GM19238 (cell line): ENCODE data around the gene SCIN.
"Not testable (repeated sequence)": the region's sequence is repeated elsewhere in the genome, so short reads cannot be mapped to it uniquely, and the experiment has no call there.

Source experiments
- DNase-seq: peaks from one replicate; pipeline ENCODE4 v3.0.0; 2011; ENCODE audit warnings: low spot score; ENCODE audit not compliant: insufficient read length

SCIN gene

DNA sequence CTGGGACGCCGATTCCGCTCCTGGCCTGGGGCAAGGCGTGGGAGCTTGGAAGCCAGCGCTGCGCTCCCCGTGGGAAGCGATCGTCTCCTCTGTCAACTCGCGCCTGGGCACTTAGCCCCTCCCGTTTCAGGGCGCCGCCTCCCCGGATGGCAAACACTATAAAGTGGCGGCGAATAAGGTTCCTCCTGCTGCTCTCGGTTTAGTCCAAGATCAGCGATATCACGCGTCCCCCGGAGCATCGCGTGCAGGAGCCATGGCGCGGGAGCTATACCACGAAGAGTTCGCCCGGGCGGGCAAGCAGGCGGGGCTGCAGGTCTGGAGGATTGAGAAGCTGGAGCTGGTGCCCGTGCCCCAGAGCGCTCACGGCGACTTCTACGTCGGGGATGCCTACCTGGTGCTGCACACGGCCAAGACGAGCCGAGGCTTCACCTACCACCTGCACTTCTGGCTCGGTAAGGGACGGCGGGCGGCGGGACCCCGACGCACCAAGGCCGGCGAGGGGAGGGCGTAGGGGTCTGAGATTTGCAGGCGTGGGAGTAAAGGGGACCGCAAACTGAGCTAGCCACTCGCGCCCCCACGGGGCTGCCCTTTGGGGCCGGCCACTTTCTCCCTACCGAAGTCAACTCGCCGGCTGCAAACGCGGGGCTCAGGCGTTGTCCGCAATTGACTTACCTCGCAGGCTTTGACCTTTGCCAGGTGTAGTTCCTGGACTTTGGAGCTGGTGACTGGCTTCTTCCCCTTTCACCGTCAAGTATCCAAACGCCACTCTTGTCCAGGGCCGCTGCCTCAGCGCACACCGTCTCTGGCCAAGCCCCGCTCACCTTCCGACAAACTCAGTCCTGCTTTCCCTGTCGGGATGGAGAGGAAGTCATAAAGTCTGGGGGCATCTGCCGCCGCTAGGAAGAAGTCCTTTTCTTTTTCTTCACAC lies at the start of gene SCIN:
Gene SCIN (plus strand): TSS at position 187 of the 928 bp plus-strand sequence. CDS start 67 bp downstream, at position 254.
- peak; percentile 6 for DNase-seq

DNA sequence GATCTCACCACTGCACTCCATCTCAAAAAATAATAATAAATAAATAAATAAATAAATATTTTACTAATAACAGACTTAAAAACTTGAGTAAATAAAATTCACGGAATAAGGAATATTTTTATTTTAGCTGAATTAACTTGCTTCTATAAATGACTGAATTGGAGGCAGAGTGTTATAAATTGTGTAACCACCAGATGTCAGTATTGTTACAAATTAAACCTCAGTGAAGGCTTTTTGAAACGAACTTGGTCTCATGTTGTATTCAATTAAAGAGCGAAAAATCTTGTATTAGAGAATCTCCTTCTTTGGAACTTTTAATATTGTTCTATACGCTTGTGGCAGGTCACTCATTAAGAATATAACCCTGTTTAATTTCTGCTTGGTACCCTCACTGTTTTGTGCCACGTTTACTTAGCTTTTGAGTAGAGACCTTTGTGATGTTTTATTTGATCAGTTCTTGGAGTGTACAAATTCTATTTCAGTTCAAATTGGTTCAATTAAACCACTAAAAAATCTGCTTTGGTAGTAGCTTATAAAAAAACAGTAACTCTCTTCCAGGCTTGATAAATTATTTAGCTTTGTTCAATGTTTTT lies 45.6 kb upstream of the SCIN start:
- no peak for DNase-seq

DNA sequence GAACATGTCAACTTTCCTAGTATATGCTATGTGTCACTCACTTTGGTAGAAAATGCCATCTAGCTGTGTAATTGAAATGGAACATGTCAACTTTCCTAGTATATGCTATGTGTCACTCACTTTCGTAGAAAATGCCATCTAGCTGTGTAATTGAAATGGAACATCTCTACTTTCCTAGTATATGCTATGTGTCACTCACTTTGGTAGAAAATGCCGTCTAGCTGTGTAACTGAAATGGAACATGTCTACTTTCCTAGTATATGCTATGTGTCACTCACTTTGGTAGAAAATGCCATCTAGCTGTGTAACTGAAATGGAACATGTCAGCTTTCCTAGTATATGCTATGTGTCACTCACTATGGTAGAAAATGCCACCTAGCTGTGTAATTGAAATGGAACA lies 43.8 kb upstream of the SCIN start:
- DNase-seq: not testable (repeated sequence)

DNA sequence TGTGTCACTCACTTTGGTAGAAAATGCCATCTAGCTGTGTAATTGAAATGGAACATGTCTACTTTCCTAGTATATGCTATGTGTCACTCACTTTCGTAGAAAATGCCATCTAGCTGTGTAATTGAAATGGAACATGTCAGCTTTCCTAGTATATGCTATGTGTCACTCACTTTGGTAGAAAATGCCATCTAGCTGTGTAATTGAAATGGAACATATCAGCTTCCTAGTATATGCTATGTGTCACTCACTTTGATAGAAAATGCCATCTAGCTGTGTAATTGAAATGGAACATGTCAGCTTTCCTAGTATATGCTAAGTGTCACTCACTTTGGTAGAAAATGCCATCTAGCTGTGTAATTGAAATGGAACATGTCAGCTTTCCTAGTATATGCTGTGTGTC lies 42.9 kb upstream of the SCIN start:
- DNase-seq: not testable (repeated sequence)

DNA sequence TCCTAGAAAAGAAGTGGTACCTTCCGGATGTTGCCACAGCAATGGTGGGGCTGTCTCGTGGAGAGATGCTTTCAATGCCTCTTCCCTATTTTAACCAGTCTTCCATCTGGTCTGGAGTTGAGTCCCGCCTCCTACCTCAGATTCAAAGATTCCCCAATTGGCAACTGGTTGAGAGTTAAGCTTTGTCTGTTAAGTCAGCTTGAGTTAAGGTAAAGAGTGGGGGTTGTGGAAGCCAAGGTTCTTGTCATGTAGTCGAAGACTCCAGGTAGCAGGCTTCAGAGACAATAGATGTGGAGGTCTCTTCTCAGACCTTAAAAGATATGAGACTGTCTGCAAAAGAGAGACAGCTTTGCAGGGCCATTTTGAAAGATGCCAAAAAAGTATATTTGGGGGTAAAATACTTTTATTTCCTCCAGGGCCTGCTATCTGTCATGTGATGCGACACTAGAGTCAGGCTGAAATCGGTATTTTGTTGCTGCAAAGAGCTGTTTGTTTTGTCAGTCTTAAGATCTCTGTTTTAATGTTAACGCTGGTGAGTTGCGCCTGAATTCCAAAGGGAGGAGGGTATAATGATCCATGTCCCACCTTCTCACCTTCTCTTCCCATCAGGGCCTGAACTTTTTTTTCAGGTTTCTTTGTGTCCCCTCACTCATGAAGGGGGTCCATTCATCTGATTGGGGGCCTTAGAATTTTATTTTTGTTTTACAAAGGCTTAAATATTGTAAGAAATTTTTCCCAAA lies 40.4 kb upstream of the SCIN start:
- DNase-seq: no peak

DNA sequence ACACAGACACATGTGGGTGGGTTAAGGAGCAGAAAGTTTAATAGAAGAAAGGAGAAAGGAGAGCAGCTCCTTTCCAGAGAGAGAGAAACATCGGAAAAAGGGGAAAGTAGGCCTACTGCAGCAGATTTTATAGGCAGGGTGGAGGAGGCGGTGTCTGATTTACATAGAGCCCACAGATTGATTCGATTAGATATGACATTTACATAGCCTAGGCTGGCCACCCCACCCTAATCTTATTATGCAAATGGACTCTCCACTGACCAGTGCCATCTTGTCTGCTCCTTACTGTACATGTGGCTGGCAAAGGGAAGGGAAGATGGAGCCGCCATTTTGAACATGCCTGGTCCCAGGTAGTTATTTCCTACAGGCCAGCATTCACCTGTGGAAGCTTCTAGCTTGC lies 38.7 kb upstream of the SCIN start:
- DNase-seq: no peak

DNA sequence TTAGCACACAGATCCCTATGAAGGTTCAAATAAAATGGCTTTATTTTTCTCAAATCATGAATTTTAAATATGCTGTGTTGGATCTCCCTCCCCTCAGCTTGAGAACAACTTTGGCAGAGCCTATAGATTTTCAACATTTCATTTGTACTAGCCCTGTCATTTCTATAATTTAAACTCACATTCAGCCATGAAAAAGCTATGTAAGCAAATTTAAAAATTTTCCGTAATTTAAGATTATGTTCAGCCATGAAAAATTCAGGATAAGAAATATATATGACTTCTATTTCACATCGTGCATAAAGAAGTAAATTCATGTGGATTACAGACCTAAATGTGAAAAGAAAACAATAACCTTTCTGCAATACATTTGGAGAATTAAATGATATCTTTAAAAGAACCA lies 36.5 kb upstream of the SCIN start:
- DNase-seq: no peak

DNA sequence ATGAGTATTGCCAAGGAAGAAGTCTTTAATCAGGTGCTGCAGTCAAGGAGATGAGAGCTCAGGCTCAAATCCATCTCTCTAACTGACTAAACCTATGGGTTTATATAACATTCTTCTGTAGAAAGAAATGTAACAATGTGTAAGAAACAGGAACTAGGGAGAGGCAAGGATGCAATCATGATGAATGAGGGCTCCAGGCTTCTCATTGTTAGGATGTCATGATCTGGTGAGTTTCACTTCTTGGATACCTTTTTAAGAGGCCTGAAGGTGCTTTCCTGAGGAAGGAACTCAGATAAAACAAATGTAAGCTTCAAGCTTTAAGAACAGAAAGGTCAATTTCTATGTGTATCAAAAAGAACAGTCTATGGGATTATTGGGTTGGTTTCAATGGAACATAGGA lies 30.8 kb upstream of the SCIN start:
- DNase-seq: no peak

DNA sequence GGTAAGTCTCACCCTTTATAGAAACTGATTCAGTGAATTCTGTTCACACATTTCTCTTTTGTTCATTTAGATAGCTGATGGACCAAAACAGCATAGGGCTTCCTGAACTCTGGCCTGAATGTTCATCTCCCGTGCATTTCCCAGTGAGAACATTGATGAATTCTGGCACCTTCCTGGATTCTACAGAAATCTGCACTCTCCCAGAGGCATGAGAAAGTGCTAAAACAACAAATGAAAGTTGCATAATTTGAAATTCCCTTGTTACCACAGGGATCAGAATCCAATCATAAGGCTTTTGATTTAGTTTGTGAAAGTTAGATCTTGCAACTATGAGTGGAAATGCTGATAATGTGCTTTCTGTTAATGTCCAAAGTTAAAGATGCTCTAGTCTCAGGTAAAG lies 29.7 kb upstream of the SCIN start:
- no peak for DNase-seq

DNA sequence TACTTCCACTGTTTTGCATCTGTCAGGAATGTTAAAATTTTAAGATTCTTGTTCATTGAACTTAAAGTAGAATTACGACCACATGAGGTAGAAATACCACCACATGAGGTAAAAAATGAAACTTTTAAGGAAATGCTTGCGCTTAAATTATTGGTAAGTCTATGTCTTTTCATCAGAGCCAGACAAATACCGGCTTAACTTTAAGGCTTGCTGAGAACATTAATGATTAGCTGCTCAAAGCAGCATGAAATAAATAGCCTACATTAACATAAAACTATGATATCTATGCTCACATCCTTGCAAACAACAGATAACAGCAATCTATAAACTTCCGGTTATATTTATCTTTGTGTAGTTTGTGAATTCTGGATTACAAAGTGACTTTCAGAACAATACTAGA lies 26.9 kb upstream of the SCIN start:
- no peak for DNase-seq

DNA sequence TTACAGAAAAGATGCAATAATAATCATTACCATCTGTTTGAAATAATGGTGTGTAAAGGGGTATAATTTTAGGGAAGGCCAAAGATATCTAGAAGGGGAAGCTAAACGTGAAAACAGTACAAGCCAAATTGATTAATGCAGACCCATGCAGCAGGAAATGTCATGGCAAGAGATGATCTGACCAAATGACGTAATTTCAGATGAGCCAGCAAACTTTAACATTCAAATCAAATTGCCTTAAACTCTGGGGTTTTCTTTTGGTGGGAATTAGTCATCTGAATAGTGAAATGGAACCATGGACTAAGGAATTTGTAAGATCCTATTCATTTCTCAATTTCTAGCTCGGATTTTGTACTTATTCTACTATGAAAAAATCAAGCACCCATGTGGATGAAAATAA lies 21.4 kb upstream of the SCIN start:
- DNase-seq: no peak

DNA sequence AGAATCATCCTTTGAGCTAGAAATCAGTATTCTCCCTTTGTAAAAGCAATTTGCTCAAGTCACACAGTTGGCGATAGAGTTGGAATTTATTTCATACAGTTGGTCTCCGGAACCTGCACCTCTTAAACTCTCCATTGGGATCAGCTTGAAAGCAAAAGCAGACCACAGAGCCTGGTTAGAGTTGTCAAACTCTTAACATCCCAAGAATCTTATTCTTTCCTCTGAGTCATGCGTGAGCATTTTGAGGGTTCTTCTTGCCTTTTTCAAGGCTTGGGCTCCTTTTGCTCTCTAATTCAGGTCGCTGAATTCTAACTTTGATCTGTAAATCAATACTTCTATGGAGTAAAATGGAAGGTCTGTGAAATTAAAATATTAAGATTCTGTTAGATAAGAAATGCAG lies 19.6 kb upstream of the SCIN start:
- DNase-seq: no peak

DNA sequence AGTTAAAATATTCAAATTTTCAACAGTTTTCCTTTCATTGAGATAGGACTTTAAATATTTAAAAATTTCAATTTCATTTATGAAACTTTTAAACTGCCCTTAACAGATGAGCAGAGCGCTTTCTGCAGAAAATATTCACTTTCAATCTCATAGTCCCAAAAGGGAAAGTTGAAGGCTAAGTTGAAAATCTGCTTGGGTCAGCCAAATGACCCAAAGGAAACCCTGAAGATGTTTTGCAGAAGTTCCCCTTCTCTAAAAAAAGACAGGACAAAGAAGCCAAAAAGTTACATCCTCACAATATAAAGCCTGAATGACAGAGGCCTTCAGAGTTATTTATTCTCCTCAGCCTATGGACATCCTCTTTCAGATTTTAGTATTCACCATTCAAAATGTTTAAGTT lies 17.6 kb upstream of the SCIN start:
- DNase-seq: no peak

DNA sequence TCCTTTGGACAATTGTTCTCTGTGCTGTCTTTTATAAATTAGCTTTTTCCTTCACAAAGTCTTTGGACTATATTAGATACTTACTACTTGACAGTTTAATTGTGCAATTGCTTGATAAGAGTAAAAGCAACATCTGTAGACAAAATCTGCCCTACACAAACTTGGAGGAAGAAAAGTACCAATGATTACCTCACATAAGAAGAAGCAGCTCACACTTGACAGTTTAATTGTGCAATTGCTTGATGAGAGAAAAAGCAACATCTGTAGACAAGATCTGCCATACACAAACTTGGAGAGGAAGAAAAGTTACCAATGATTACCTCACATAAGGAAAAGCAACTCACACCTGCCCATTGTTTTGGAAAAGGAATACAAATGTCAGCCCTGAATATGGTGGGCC lies 17.1 kb upstream of the SCIN start:
- DNase-seq: no peak

DNA sequence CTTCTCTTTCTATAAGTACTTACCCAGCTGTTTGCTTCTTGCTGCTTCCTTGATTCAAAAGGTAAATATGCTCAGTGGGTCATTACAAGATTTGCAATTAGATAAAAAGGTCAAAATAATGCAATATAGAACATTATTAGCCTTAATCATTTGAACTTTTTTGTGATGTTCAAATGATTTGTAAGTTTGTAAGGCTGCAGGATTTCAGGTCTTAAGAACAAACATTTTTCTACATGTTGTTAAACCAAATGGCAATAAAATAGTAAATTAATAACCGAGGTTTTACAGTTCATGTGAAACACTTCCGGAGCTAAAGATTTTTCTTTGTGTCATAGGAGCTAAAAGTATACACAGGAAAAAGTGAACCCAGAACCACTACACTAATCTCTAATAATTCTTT lies 16.2 kb upstream of the SCIN start:
- no peak for DNase-seq

DNA sequence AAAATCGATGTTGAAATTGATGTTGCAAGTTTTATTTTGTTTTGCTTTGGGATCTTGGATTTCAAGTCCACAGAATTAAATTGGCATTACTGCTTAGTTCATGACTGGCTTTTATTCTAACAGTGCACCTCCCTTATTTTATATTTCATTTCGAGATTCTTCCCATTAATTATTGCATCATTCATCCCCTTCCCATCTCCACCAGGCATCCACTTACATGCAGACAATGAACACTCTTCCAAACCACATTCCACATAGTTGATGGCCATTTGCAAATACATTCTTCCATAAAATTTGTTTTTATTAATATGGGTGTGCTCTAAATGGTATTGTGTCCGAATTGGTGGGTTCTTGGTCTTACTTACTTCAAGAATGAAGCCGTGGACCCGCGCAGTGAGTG lies 15.6 kb upstream of the SCIN start:
- DNase-seq: no peak

DNA sequence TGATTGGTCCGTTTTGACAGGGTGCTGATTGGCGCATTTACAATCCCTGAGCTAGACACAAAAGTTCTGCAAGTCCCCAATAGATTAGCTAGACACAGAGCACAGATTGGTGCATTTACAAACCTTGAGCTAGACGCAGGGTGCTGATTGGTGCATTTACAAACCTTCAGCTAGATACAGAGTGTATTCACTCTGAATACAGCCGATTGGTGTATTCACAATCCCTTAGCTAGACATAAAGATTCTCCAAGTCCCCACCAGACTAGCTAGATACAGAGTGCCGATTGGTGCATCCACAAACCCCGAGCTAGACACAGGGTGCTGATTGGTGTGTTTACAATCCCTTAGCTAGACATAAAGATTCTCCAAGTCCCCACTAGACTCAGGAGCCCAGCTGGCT lies 14.8 kb upstream of the SCIN start:
- not testable (repeated sequence) for DNase-seq

DNA sequence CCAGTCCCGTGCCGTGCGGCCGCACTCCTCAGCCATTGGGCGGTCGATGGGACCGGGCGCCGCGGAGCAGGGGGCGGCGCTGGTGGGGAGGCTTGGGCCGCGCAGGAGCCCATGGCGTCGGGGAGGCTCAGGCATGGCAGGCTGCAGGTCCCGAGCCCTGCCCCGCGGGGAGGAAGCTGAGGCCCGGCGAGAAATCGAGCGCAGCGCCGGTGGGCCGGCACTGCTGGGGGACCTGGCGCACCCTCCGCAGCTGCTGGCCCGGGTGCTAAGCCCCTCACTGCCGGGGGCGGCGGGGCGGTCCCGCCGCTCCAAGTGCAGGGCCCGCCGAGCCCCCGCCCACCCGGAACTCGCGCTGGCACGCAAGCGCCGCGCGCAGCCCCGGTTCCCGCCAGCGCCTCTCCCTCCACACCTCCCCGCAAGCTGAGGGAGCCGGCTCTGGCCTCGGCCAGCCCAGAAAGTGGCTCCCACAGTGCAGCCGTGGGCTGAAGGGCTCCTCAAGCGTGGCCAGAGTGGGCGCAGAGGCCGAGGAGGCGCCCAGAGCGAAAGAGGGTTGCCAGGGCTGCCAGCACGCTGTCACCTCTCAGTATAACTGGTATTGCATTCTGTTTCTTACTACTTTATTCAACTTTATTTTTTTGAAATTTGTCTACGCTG lies 14.3 kb upstream of the SCIN start:
- not testable (repeated sequence) for DNase-seq

DNA sequence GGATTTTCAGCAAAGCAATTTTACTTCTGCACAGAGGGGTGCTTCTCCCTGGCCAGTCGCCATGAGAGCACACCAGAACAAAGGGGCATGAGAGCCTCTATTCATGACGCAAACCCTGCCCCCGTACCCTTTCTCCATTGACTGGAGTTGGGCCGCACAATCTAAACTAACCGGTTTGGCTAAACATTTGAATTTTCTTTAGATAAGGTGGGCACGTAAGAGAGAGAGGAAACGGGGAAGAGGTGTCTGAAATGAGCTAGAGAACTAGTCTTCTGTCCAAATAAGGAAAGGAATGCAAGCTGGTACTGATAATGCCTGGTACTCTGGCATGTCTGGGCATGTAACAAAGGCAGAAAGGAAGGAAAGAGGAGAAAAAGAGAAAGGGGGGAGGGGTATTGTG lies 13.2 kb upstream of the SCIN start:
- no peak for DNase-seq

DNA sequence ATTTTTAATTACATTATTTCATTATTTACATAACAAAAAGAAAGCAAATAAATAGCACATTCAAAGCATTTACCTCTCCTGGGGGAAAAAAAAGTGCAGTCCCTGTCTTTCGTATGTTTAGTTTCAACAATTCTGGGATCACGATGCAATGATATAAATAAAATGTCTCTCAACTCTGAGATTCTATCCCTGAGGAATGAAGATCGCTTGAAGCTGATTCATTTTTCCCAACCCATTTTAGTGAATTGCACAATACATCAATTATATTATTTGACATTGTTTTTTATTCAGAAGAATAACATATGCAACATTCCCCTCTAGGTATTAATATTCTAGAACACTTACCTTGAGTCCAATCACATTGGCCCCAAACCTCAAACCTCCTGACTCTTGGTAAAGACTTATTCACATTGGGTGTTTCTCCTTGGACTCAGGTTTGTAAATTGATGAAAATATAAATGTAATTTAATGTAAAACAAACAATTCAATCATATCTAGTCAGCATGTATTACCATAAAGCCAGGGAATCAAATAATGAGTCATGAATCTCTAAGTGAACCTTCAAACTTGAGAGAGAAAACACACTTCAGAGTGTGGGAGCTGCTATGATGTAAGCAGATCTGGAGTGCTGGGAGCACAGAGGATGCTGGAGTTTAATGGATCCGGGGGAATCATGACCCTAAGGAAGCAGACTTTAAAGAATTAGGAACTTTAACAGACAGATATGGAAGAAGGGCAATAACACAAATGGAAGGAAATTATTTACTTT lies 5.3 kb upstream of the SCIN start:
- no peak for DNase-seq

DNA sequence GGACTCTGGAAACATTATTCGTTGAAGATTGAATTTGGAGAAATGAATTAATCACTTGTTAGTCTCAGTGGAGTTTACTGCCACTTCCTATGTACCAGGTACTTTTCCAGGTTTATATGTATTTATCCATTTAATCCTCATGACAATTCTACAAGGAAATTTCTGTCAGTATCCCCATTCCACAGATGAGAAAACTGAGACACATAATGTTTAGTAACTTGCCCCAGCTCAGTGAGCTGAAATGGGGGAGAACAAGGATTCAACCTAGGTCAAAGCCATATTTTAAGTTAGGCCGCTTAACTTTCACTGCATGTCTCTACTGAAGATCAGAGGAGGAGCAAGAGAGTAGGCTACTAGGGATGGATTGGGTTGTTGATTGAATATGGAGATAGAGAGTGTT lies 4.6 kb upstream of the SCIN start:
- DNase-seq: no peak
